IgD-negative memory B cell (primary cell): Measurements from ENCODE around the gene AFP. TPM values are rescaled to one million over a fixed set of nuclear protein-coding genes. Genes with fewer than 3 reads are reported as not detected.

Experiments used
- H3K27ac Mint-ChIP-seq, 3 donors: one replicate each; pipeline ENCODE4 v1.8.0; 2020 to 2022; ENCODE audit warnings: mild to moderate bottlenecking in 3 of 3, mixed read lengths in 3 of 3, moderate library complexity in 1 of 3
- H3K27me3 Mint-ChIP-seq: one replicate; pipeline ENCODE4 v1.8.0; 2021; ENCODE audit warnings: mixed read lengths
- H3K36me3 Mint-ChIP-seq: one replicate; pipeline ENCODE4 v1.8.0; 2020; ENCODE audit warnings: mild to moderate bottlenecking, mixed read lengths
- H3K4me1 Mint-ChIP-seq, 3 donors: one replicate each; pipeline ENCODE4 v1.8.0; 2020 to 2022; ENCODE audit warnings: mixed read lengths in 3 of 3, mild to moderate bottlenecking in 1 of 3
- H3K4me3 Mint-ChIP-seq, 4 donors: one replicate each; pipeline ENCODE4 v1.8.0; 2020 to 2022; ENCODE audit warnings: mild to moderate bottlenecking in 4 of 4, mixed read lengths in 4 of 4, moderate library complexity in 3 of 4
- H3K9me3 Mint-ChIP-seq, 3 donors: one replicate each; pipeline ENCODE4 v1.8.0; 2020 to 2021; ENCODE audit warnings: mixed read lengths in 3 of 3, mild to moderate bottlenecking in 1 of 3
- polyA plus RNA-seq: library from polyadenylated mRNA; unstranded; fragments of 300-500 nt; fragmentation: Illumina TruSeq; gene quantifications from one replicate; pipeline ENCODE4 v1.2.3, GENCODE V29; 2021

AFP gene
- polyA plus RNA-seq, 1 donor from 2014 or later = not detected

GRCh38 chr4:73409012-73409862 is 26.8 kb upstream of the AFP start:
- H3K27ac Mint-ChIP-seq = no peak overlapping the region
- peaks cover 2% of the 10 kb centered on the region for H3K27me3 Mint-ChIP-seq
- H3K4me1 Mint-ChIP-seq = no peaks in the 10 kb centered on the region
- no peak overlapping the region for H3K4me3 Mint-ChIP-seq
- H3K9me3 Mint-ChIP-seq = no peaks in the 10 kb centered on the region
- no peaks in the 10 kb centered on the region for H3K36me3 Mint-ChIP-seq

- no peak overlapping the region for H3K27ac Mint-ChIP-seq
- H3K36me3 Mint-ChIP-seq = no peaks in the 10 kb centered on the region
- H3K4me1 Mint-ChIP-seq = no peaks in the 10 kb centered on the region
- H3K4me3 Mint-ChIP-seq = no peak overlapping the region
- H3K27me3 Mint-ChIP-seq = peaks cover 2% of the 10 kb centered on the region
- H3K9me3 Mint-ChIP-seq = no peaks in the 10 kb centered on the region
These were observed 26.0 kb upstream of the AFP start for GRCh38 chr4:73409978-73410548.

- peaks cover 2% of the 10 kb centered on the region for H3K27me3 Mint-ChIP-seq
- no peak overlapping the region for H3K4me3 Mint-ChIP-seq
- H3K27ac Mint-ChIP-seq = no peak overlapping the region
- no peaks in the 10 kb centered on the region for H3K9me3 Mint-ChIP-seq
- H3K4me1 Mint-ChIP-seq = no peaks in the 10 kb centered on the region
- no peaks in the 10 kb centered on the region for H3K36me3 Mint-ChIP-seq
These were observed 24.9 kb upstream of the AFP start for GRCh38 chr4:73410916-73411730.

- peaks cover 2% of the 10 kb centered on the region for H3K27me3 Mint-ChIP-seq
- H3K27ac Mint-ChIP-seq = no peak overlapping the region
- H3K4me3 Mint-ChIP-seq = no peak overlapping the region
These were observed 24.1 kb upstream of the AFP start for GRCh38 chr4:73411731-73412414.

GRCh38 chr4:73413294-73413755 is 22.7 kb upstream of the AFP start:
- Mint-ChIP-seq H3K9me3 (peaks cover 0 to 2% (median 0%) of the 10 kb centered on the region in 3 donors), H3K27me3 (peaks cover 4% of the 10 kb centered on the region), H3K4me3 (no peak overlapping the region), H3K27ac (no peak overlapping the region), H3K36me3 (no peaks in the 10 kb centered on the region), H3K4me1 (no peaks in the 10 kb centered on the region)

More at GRCh38 chr4:73411731-73412414, 24.1 kb upstream of the AFP start:
- no peaks in the 10 kb centered on the region for H3K36me3 Mint-ChIP-seq
- H3K4me1 Mint-ChIP-seq = no peaks in the 10 kb centered on the region
- no peaks in the 10 kb centered on the region for H3K9me3 Mint-ChIP-seq

- peaks cover 0 to 2% (median 0%) of the 10 kb centered on the region in 3 donors for H3K9me3 Mint-ChIP-seq
- H3K27ac Mint-ChIP-seq = no peak overlapping the region
- peaks cover 3% of the 10 kb centered on the region for H3K27me3 Mint-ChIP-seq
- H3K36me3 Mint-ChIP-seq = no peaks in the 10 kb centered on the region
- H3K4me3 Mint-ChIP-seq = no peak overlapping the region
- H3K4me1 Mint-ChIP-seq = no peaks in the 10 kb centered on the region
These were observed 21.1 kb upstream of the AFP start for GRCh38 chr4:73414936-73415271.

- Mint-ChIP-seq H3K4me3 (no peak overlapping the region), H3K27ac (no peak overlapping the region), H3K36me3 (no peaks in the 10 kb centered on the region), H3K9me3 (peaks cover 0 to 2% (median 0%) of the 10 kb centered on the region in 3 donors), H3K4me1 (no peaks in the 10 kb centered on the region), H3K27me3 (peaks cover 3% of the 10 kb centered on the region)
These were observed 20.2 kb upstream of the AFP start for GRCh38 chr4:73415807-73416238.

- H3K27me3 Mint-ChIP-seq = peaks cover 3% of the 10 kb centered on the region
- no peaks in the 10 kb centered on the region for H3K36me3 Mint-ChIP-seq
- H3K27ac Mint-ChIP-seq = peak overlapping the region in 1 of 3 donors; percentile 17
- H3K4me3 Mint-ChIP-seq = no peak overlapping the region
- peaks cover 0 to 2% (median 0%) of the 10 kb centered on the region in 3 donors for H3K9me3 Mint-ChIP-seq
- no peaks in the 10 kb centered on the region for H3K4me1 Mint-ChIP-seq
These were observed 19.5 kb upstream of the AFP start for GRCh38 chr4:73416423-73417087.

- H3K4me3 Mint-ChIP-seq = no peak overlapping the region
- H3K27me3 Mint-ChIP-seq = peaks cover 3% of the 10 kb centered on the region
- peaks cover 0 to 2% (median 0%) of the 10 kb centered on the region in 3 donors for H3K9me3 Mint-ChIP-seq
- no peaks in the 10 kb centered on the region for H3K4me1 Mint-ChIP-seq
- no peaks in the 10 kb centered on the region for H3K36me3 Mint-ChIP-seq
- H3K27ac Mint-ChIP-seq = no peak overlapping the region
These were observed 18.7 kb upstream of the AFP start for GRCh38 chr4:73417342-73417741.

- no peak overlapping the region for H3K4me3 Mint-ChIP-seq
- no peaks in the 10 kb centered on the region for H3K36me3 Mint-ChIP-seq
- H3K9me3 Mint-ChIP-seq = peaks cover 0 to 2% (median 0%) of the 10 kb centered on the region in 3 donors
- no peaks in the 10 kb centered on the region for H3K4me1 Mint-ChIP-seq
- H3K27ac Mint-ChIP-seq = no peak overlapping the region
- H3K27me3 Mint-ChIP-seq = peaks cover 3% of the 10 kb centered on the region
These were observed 18.0 kb upstream of the AFP start for GRCh38 chr4:73417973-73418372.

GRCh38 chr4:73418677-73419076 is 17.3 kb upstream of the AFP start:
- Mint-ChIP-seq H3K36me3 (no peaks in the 10 kb centered on the region), H3K4me3 (no peak overlapping the region), H3K27ac (no peak overlapping the region), H3K9me3 (peaks cover 0 to 2% (median 0%) of the 10 kb centered on the region in 3 donors), H3K27me3 (peaks cover 3% of the 10 kb centered on the region), H3K4me1 (no peaks in the 10 kb centered on the region)

GRCh38 chr4:73419106-73420038 is 16.6 kb upstream of the AFP start:
- no peak overlapping the region for H3K4me3 Mint-ChIP-seq
- H3K27ac Mint-ChIP-seq = no peak overlapping the region
- peaks cover 3% of the 10 kb centered on the region for H3K27me3 Mint-ChIP-seq
- no peaks in the 10 kb centered on the region for H3K4me1 Mint-ChIP-seq
- H3K9me3 Mint-ChIP-seq = peaks cover 0 to 2% (median 0%) of the 10 kb centered on the region in 3 donors
- no peaks in the 10 kb centered on the region for H3K36me3 Mint-ChIP-seq

GRCh38 chr4:73420615-73421014 is 15.4 kb upstream of the AFP start:
- Mint-ChIP-seq H3K27ac (no peak overlapping the region), H3K27me3 (peaks cover 3% of the 10 kb centered on the region), H3K36me3 (no peaks in the 10 kb centered on the region), H3K9me3 (peaks cover 0 to 2% (median 0%) of the 10 kb centered on the region in 3 donors), H3K4me3 (no peak overlapping the region), H3K4me1 (no peaks in the 10 kb centered on the region)
